Activated gamma-delta T cell treated with anti-CD3 and anti-CD28 coated beads, Interleukin-2, amount 50 U/mL, for 16 hours (primary cell): ENCODE measurements around the gene ZMIZ1.

Experiments used
- DNase-seq: peaks from one replicate; pipeline ENCODE4 v3.0.0-alpha.2; 2020; ENCODE audit warnings: low read depth

Gene ZMIZ1

DNA sequence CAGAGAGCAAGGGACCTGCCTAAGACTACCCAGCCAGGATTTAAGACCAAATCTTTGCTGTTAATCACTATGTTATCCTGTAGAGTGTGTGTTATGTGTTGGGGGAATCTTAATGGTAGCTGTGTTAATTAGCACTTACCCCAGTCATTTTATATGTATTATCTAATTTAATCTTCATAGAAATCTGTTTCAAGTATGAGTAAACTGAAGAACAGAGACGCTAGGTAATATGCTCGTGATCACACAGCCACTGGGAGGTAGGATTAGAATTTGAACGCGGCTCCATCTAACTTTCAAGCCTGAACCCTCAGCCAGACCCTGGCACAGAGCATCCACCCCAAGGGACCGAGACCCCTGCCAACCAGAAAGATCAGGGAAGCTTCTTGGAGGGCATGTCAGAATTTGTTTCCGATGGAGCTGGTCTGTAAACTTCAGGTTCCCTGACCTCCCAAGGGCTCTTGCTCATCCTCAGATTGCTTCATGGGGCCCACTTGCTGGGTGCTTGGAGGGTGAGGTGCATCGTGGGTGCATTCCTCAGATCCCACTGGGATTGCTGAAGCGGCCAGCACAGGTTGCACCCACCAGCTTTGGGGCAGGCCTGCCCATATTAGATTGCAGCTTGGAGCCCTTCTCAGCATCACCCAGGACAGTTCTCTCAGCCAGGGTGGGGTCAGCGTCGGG is 105.0 kb downstream of the ZMIZ1 start:
- no peak for DNase-seq

DNA sequence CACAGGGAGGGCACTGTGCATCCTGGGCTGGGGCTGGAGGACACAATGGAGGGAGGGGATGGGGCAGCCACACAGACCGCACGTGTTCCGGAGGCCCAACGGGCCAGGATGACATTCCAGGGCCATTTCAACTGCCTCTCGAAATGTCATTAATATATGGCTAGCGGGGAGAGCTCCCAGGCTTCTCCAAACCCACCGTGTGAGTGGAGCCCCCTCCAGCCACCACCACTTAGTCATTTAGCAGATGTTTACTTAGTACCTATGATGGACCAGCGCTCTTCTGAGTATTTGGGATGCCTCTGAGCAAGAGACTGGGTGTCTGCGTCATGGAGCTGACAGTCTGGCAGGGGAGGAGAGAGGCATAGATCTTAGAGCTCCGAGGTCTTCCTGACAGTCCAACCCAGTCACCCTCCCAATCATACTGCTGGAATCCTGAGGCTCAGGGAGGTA is 107.3 kb downstream of the ZMIZ1 start:
- no peak for DNase-seq

DNA sequence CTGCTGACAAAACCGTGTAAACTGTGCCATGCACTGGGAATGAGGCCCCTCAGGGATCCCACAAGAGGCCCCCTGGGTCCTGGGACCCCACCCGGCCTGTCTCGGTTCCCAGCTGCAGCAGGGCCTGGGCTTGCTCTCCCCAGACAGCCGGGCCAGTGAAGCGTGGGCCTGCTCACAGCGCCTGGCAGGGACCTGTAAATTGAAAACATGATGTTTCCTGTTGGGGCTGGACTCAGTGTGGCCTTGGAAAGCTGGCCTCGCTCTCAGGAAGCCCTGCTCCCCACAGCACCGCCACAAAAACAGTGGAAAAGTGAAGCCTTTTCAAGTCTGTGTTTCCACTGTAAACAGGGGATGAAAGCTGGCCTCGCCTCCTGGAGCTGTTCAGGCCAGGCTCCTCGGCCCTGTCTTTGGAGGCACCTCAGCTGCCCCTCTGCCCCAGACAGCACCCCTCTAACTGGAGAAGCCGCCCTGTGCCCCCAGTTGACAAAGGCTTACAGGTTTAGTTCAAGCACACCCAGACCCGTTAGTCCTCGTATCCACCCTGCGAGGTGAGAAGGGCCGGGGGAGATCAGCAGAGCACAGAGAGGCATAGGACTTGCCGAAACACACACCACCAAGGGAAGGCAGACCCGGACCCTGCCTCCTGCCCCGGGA is 108.3 kb downstream of the ZMIZ1 start:
- DNase-seq = no peak

DNA sequence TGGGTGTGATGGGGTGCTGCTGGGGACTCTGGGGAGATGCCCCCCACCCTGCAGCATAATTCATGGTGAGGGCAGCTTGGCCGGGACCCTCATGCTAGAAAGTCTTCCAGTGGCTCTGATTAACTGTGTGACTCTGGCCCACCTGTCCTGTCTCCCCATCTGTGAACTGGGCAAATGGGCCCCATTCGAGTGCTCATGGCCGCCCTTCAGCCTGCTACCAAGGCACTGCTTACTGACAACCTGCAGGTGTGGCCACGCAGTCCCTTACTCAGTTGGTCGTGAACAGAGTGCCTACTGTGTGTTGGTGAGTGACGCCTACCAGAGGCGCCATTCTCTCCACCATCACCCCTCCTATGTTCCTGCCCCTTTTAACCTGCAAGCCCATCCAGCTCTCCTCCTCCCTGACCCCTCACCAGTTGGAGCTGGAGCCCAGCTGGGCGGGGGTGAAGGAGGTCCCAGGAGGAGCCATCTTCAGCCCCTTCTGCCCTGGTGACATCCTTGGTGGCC is 109.4 kb downstream of the ZMIZ1 start:
- DNase-seq = no peak

DNA sequence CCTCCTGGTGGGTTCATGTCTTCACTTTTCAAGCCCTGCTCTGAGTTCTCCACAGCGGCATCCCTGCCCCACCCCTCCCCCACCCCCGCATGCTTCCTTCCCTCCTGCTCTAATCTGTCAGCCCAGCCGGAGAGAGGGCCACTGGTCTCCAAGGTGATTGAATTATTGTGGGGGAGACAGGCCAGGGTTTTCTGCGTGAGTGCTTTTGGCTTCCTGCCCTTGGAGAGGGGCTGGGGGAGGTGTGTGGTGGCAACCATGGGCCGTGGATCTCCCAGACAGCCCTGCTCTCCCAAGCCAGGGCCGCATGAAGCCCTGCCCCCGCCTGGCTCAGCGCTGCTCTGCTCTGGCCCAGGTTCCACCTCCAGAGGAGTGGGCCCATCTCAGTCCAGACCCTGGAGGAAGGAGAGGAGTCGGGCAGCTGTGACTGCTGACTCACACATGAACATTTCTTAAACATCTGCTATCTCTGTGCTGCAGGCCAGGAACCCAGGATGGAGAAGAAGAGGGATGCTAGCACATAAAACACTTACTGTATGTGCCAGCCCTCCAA is 109.9 kb downstream of the ZMIZ1 start:
- no peak for DNase-seq

DNA sequence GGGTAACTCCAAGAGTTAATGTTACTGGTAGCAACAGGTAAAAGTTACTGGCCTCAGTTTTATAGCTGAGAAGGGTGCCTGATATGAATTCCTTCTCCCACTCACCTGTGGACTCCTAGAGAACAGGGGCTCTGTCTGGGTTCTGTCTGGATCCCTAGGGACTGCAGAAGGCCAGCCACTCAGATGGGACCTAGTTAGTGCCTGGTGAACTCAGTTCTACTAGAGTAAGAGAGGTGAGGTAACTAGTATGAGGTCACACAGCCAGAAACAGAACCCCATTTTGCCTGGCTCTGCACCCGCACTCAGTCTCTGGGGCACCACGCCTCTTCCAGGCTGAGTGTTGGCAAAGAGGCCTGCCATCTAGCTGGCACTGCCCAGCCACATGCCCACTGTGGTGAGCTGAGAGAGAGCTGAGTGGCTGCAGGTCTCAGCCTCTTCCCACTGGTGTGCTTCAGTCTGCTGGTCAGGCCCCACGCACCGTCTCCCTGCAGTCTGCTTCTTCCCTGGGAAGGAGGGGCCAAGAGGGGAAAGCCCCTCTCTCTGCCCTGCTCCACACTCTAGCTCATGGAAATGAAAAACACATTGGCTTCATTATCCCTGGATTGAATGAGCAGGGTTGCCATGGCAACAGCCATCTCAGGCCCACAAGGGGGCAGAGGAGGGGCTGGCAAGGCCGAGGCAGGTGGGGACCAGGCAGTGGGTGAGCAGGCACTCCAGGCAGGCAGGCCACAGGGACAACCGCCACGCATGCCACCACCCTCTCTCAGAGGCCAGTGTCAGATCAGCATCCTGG is 110.6 kb downstream of the ZMIZ1 start:
- no peak for DNase-seq

DNA sequence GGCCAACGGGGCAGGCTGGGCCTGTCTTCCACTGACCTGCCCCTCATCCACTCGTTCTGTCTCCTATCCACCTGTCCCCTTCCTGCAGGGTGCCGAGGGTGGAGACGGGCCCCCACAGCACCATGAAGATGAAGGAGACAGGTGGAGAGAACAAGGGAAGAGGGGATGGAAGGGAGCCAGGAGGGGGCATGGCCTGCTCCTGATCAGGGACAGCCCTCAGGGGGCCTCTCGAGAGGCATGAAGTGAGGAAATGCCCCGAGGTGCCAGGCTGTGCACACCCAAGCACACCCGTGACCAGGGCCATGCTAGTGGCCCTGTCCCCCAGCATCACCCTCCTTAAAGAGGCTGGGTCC is 111.2 kb downstream of the ZMIZ1 start:
- no peak for DNase-seq

DNA sequence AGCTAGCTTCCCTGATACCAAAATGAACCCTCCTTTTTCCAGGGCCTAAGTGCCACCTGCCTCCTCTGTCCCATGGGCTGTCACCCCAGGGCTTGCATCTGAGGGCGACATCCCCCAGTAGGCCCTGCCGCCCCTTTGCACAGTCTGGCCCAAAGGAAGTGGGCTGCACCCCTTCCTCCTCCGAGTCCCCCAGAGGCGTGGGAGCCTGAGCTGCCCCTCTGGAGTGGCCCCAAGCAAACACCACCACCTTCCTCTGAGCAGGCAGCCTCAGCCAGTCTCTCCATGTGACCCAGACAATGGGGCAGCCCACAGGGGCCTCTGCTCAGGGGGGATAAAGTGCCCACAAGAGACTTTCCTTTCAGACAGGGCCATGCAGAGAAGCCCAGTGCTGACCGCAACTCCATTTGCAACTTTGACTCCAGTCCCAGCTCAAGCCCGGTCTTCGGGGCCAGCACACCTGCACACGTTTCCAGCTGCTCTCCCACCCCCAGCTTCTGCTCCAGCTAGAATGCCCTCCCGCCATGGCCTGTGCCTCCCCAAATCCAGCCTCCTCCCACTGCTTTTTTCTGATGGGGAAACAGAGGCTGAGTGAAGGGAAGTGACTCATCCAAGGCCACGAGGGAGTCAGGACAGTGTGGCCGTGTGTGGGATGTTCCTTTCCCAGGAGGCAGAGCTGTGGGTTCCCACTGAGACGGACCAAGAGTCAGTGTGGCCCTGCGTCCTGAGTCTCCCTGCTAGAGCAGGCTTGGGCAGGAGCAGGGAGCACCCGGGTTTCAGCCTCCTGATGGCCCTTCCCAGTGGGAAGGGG is 111.9 kb downstream of the ZMIZ1 start:
- no peak for DNase-seq

DNA sequence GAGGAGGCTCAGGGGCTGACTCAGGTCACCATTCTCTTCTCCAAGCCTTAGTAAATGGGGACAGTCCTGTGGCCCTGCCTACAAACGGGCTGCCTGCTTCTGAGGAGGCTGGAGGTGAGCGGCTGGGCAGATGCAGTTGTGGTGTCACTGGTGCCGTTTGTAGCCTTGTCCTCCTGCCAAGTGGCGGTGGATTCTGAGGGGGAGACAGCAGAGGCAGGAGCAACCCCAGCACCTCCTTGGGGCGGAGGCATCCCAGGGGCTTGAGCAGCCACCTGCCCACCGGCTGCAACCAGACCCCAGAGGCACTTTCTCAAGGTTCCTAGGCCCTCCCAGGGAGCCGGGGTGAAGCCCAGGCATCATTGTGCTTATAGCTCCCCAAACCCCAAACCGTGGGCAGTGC is 112.5 kb downstream of the ZMIZ1 start:
- no peak for DNase-seq

DNA sequence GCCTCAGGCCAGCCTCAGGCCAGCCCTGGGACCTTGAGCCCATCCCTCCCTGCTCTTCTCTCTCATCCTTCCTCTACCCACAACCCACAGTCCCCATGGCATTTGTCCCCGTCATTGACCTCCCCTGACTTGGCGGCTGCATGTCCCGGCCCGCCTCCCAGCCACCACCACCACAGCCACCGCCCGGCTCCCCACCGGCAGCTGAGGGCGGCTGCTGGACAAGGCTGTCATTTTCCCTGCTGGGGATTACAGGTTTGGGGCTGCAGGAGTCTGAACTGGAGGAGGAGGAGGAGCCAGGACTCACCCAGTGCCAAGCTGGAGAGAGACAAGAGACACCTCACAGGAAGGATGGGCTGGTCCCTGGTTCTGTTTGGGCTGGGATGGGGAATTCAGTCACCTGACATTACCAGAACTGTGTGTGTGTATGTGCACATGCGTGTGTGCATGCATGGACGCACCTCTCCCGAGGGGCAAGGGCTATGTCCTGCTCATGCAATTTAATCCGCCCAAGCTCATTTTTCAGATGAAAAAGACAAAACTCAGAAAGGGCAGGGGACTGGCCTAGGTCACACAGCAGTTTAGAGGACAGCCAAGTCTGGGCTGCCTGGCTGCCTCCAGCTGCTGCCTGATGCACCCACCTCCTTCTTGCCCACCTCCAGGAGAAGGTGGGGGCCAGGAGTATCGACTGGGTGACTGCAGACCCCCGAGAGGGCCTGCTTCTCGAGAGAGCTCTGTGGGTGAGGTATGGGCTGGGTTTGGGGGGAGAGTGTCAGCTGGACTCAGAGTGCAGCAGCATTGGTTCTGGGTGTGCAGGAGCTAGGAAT is 113.1 kb downstream of the ZMIZ1 start:
- no peak for DNase-seq

DNA sequence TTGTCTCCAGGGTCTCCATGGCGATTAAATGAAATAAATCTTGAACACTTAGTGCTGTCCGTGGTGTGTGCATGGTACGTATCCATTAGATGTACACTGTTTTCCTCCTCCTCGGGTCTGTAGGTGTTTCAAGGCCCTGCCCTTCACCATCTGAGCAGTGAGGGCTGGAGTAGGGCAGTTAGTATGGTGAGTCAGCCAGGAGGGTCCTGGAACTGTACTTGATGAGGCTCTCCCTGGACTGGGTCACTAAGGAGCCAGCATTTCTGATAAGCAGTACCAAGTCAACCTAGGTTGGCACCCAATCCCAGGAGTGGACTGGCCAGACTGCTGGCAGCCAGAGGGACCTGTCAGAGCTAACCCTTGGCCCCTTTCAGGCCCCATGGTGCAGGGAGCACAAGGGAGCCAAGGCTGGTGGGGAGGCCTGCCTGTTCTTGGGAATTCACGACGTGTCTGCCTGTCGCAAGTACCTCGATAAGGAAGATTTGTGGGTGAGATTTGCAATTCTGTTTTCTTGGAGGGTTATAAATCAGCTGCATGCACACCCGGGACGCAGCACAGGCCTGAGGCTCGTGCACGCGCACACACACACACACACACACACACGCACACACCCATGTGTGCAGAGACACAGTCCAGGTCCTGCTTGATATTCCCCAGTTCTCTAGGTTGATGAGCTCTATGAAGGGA is 114.2 kb downstream of the ZMIZ1 start:
- no peak for DNase-seq

DNA sequence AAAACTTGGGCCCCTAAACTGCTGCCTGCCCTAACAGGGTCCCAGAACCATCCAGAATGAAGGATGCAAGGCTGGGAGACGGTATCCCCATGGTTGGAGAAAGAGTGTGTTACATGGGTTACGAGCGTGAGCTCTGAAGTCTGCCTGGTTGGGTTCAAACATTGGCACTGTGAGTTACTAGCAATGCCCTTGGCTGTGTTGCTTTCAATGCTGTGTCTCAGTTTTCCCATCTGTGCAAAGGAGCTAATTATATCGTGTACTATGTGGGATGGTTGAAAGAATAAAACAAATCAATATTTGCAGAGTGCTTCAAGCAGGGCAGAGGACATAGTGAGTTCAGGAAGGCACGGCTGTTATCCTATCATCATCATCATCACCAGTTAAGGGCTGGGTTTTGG is 114.7 kb downstream of the ZMIZ1 start:
- DNase-seq = no peak

DNA sequence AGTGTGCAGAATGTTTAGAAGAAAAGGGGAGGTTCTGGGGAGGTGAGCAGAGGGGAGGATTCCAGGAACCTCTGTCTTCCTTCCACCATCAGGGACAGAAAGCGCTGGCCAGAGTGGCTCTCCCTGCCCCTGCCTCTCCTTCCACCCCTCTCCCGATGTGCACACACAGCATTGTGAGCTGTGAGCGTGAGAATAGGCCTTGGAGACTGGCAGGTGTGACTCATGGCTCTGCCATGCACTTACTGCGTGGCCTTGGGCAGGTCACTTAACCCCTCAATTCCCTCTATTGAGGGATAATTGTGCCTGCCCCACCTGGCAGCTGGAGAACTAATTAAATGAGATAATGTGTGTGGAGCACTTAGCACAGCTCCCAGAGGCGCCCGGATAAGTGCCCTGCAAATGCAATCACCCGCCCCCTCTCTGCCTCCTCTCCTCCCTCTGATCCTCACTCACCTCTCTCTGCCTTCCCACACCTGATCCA is 115.4 kb downstream of the ZMIZ1 start:
- no peak for DNase-seq

DNA sequence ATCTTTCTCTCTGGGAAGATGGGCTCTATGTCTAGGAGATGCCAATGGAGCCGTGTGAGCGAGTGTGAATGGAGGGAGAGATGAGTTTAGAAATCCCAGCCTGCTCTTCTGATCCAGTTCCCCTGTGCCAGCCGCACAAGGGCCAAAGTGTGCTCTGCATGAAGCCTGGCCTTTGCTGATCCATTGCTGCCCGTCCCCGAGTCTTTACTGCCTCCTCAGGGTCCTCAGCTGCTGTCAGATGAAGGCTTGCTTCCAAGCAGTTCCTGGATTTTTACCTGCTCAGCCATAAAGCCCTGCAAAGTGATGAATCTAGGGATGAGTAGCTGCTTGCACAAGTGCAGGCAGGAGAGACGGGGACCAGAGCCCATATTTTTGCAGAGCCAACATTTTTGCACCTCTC is 115.9 kb downstream of the ZMIZ1 start:
- DNase-seq = no peak

DNA sequence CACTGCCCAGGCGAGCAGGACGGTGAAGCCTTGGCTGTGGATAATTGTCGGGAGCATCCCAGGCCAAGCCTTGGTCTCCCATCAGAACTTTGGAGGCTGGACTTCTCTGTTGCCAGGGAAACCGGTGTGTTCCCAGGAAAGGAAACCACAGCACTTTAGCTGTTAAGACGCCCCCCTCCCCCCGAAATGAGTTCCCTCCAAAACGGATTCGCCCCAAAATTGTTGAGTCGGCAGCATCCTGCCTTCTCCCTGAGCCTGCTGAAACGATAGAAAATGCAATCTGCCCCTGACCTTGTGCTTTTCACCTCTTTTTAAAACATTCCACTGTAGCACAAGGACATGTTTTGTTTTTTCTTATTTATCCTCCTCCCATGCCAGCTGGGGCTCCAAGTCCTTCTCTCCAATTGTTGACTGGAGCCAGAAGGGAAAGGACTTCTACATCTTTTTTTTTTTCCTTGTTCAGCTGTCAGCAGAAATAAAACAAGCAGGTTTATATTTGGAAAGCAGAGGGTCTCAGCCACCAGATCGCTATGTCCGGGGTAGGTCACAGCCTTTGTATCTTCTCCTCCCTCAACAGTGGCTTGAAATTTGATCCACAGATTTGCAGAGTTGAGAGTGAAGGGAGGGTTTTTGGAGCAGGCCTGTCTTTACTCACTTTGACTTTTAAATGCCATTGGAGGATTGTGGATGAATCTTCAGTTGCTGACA is 116.5 kb downstream of the ZMIZ1 start:
- no peak for DNase-seq

DNA sequence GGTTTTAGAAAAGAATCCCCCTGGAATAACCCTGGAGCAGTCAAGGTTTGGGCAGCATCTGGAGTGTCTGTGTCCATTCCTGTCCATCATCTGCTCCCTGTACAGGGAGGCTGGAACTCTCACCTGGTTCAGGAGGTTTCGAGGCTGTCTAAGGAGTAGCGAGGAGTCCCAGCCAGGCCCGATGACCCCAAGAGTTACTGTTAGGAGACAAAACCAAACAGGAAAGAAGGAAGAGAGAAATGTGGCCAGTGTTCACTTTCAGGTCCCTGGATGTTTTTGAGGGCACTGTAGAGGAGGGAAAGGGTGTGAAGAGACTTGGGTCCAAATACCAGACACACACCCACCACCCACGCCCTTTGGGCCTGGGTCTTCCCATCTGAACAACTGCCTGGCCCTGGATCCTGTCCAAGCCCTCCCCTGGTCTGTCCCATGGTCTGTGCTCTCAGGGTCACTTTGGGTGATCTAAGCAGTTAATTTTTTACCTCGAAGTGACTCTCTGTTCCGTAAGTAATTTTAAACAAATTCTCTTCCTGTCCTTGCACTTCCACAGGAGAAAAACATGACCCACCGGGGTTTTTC is 117.1 kb downstream of the ZMIZ1 start:
- DNase-seq = no peak

DNA sequence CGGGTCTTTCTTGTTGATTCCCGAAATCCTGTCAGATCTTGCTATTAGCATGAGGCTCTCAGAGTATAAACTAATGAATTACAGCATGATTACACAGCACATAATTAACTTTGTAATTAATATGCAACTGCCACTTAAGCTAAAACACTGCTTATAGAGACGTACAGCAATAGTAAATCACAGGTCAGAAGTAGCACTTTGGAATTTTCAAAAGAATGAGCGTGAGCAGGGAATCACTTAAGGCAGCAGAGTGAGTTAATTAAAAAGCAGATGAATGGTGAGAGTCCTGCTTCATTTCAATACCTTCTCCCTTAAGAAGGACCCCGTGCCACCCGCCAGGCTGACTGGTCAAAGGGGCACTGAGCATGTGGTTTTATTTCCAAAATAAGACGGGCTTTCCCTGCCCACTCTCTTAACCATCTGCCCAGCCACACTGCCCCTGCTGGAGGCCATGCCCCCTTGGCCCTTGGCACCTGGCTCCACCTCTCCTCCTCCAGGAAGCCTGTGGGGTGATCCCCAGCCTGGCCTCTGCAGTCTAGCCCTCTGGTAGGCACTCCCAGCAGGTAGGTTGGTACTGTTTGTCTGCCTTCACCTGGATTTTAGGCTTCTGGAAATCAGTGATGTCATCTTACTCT is 117.8 kb downstream of the ZMIZ1 start:
- no peak for DNase-seq

DNA sequence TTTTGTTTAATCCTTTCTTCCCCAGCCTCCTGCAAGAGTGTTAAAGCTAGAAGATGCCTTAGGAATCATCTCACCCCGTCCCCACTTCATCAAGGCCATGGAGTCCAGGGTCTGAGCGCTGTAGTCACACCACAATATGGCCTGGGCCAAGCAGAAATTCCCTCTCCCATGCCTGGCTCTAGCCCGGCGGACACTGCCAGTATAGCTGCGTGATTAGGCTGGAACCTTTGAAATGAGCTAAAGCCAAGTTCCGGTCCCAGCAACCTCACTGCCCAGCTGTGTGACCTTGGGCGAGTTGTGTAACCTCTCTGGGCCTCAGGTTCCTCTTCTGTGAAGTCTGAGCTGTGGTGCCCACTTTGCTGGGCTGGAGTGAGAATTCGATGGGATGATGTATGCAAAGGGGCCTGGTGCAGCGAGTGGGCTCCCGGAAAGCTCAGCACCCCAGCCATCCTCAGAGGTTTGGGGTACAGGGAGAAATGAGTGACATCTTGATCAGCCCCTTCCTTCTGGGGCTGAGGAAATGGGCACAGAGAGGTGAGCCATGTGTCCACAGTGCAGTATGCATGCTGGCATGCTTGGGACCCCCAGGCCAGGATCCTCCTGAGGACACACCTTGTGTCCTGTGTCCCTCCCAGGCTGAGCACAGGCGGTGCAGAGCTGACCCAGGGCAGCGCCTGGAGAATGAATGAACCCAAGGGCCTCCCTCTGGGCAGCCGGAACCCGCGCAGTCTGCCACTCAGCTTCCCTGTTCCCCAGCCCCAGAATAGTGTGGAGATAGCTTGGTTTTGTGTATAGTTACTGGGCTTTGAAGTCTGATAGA is 118.6 kb downstream of the ZMIZ1 start:
- no peak for DNase-seq
